GM10248 (cell line): ENCODE results near the gene AIFM3.

Source experiments
- CTCF ChIA-PET: fragments of 300-600 bp; sonication (Branson Sonifier 250); formaldehyde crosslinking; extraction: SDS; loops from one replicate; lab custom pipeline; 2021; ENCODE audit warnings: antibody characterized with exemption; lab: Yijun Ruan, JAX
- POLR2A ChIA-PET: fragments of 350-650 bp; sonication (Branson Sonifier 250); formaldehyde crosslinking; extraction: SDS; loops from one replicate; lab custom pipeline; 2020; ENCODE audit warnings: antibody characterized with exemption; lab: Yijun Ruan, JAX
- DNase-seq: peaks from one replicate; pipeline ENCODE4 v3.0.0; 2012; ENCODE audit errors: extremely low spot score
- TF ChIP-seq, protein P1 (sequence below): IDR thresholded peaks from 2 replicates; pipeline ENCODE4 v1.5.1; 2012; ENCODE audit warnings: mild to moderate bottlenecking, low read depth; ENCODE audit errors: extremely low read depth, missing control alignments, control extremely low read depth

AIFM3 gene

DNA sequence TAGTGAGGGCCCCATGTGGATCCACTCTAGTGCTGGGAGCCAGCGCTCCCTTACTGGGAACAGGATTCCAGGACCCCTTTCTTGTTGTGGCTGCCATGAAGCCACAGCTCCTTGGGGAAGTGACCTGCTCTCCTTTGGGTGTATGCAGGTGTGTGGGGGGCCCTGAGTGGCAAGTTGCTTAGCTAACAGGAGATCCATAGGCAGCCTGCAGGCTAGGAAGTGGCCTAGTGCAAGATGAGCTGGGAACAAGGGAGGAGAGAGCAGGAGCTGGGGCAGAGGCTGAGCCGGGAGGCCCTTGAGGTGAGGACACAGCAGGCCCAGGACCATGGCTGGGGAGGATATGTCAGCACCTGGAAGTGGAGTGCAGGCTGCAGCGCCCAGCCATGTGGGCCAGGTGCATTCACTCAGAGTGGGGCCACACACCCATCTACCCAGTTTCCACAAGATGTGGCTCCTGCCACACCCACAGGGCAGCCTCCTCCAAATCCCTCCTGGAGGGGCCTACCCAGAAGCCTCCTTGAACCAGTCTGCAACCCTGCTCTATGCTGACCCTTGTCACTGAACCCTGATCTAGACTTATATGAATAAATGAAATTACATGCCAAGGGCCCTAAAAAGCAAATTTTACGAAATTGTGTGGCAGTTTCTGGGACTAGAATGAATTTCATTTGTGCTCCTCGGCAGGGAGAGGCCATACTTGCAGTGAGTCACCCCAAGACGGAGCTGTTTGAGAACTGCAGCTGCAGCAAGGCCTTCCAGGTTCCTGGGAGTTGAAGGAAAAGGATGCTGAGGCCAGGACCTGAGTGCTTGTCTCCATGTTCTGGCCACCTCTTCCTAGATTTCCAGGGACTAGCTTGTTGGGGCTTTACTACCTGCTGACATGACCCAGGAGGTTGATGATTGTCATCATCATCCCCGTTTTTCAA, 31.6 kb downstream of the AIFM3 start:
- TF ChIP-seq, protein P1, sequence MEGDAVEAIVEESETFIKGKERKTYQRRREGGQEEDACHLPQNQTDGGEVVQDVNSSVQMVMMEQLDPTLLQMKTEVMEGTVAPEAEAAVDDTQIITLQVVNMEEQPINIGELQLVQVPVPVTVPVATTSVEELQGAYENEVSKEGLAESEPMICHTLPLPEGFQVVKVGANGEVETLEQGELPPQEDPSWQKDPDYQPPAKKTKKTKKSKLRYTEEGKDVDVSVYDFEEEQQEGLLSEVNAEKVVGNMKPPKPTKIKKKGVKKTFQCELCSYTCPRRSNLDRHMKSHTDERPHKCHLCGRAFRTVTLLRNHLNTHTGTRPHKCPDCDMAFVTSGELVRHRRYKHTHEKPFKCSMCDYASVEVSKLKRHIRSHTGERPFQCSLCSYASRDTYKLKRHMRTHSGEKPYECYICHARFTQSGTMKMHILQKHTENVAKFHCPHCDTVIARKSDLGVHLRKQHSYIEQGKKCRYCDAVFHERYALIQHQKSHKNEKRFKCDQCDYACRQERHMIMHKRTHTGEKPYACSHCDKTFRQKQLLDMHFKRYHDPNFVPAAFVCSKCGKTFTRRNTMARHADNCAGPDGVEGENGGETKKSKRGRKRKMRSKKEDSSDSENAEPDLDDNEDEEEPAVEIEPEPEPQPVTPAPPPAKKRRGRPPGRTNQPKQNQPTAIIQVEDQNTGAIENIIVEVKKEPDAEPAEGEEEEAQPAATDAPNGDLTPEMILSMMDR, result no peak
- ChIA-PET POLR2A (no interaction called here), CTCF (interaction anchor here (0.9 to 2.5 kb wide), 2 partner anchors 8 to 17 kb away, joined by 3 to 10 read pairs; partner anchors contain the start of gene LZTR1)
- DNase-seq, result no peak

DNA sequence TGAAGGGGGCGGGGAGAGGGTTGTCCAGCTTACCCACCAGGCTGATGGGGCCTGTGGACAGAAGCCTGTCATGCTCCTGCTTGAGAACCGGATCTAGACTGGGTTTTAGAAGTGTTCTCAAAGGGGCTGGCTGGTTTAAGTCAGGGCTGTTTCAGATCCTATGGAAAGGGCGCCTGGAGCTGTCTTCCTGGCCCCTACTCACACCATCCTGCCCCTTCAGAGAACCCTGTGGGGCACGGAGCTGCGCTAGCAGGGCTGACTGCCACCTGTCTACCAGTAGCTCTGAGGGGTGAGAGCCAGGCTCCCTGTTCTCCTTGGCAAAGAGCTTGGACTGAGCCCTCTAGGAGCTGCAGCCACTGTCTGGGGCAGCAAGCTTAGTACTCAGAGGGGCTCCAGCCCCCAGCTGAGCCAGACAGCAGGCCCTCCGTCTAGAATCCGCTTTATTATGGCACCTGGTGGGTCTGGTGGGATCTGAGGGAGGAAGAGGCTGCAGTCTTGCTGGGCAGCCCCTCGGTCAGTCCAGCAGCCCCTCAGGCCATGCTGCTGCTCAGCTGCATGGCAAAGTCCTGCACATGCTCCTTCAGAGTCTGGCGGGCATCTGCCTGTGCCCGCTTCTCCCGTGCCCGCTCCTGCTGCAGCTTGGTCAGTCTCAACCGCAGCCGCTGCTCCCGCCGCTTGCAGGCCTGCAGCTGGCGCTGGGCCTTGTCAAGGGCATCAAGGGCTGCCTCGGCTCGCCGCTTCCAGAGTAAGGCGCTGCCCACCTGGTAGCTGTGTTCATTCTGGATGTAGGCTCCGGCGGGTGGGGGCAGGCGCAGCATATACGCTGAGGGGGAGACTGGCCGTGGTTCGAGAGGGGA, 32.5 kb downstream of the AIFM3 start:
- POLR2A ChIA-PET, result no interaction called here
- TF ChIP-seq, protein P1, result no peak
- CTCF ChIA-PET, result interaction anchor here (0.9 to 2.5 kb wide), 3 partner anchors 9 to 18 kb away, joined by 3 to 10 read pairs (median 3); partner anchors contain the start of gene LZTR1
- no peak for DNase-seq

DNA sequence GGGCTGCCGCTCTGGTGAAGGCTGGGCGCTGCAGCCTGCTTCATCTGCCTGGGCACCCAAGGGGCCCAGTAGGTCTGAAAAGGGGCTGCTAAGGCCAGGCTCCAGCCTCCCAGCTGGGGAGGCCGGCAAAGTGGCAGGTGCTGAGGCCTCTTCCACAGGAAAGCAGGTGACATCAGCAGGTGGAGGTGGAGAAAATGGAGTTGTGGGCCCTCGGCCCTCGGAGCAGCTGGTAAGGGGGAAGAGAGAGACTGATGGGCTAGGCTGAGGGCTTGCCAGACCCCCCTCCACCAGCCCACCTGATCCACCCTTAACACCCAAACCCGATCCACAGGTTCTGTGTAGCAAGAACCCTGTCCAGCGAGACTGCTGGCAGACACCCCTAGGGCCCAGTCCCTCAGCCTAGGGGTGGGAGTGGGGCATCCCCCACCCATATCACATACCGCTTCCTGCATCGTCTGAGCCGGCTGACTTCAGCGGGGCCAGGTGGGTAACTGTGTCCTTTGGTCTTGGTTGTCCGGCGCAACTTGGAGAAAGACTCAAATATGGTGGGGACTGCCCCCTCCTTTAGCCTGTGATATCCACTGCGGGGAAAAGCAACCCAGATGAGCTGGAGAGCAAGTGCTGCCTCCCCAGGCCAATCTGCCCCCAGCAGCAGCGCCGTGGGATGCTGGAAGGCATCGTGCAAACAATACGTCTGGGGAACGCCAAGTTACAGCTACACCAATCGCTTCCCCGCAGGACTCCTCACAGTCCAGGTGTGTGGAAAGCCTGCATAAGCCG, 33.3 kb downstream of the AIFM3 start:
- ChIA-PET POLR2A (no interaction called here), CTCF (interaction anchor here (0.9 to 2.5 kb wide), 3 partner anchors 10 to 83 kb away, joined by 3 to 10 read pairs (median 3); partner anchors contain the start of genes CRKL and LZTR1)
- DNase-seq, result no peak
- TF ChIP-seq, protein P1, result no peak

DNA sequence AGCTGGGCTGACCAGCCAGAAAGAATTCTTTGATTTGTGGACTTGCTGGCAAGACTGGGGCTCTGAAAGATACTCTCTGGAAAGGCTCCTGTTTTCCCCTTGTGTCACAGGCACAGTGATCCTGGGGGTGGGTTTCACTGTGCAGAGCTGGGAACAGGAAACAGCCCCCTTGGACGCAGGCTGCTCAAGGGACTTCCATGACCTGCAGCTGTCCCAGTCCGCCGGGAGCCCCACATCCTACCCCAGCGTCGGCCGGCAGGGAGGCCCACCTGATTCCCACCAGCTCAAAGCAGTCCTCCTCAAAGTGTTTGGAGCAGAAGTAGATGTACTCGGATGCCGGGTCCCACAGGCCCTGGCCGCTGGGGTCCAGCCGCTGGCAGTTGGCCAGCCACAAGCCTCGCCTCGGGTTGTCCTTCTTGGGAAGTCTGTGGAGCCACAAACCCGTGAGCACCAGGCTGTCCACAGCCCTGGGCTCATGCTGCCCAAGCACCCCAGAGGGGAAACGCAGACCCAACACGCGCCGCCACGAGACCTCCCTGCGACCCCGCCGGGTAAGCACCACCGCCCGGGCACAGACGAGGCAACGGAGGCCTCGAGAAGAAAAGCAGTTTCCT, 34.0 kb downstream of the AIFM3 start:
- CTCF ChIA-PET, result interaction anchor here (0.9 kb wide), 1 partner anchor 84 kb away, joined by 3 read pairs; the partner anchor contains the start of gene CRKL
- DNase-seq, result no peak
- TF ChIP-seq, protein P1, result no peak
- POLR2A ChIA-PET, result no interaction called here

DNA sequence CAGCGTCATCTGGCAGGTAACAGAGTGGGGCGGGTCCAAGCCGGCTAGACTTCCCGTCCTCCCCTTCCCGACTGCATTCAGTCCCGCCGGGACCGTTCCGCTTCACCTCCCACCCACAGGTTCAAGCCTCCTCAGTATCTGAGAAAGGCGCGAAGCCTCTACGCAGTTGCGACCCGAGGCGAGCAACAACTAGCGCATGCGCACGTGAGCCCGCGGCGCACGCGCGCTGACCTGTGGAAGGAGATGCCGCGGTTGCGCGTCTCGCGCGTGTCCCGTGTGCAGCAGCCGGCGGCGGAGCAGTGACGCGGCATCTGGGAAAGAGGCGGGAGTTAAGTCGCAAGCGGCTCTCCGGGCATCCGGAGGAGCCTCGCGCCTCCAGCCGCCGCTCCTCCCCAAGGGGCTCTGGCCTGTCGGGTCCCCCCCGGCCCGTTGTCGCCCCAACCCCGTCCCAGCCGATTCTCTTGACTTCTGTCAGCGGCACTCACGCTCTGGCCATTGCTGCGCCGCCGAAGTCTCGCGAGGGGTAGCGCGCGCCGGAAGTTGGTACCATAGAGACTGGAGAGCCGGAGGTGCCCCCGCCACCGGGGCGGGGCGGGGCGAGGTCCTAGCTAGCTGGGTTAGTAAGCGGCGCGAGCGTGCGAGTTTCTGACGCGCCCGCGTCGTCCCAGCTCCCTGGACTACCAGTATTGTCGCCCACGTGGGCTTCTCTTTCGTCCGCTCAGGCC, 34.7 kb downstream of the AIFM3 start, which contains the start of gene THAP7:
TSS of gene THAP7 (minus strand) at position 518 of the 725 bp plus-strand sequence. CDS start at position 311, 207 bp downstream.
- ChIA-PET POLR2A (interaction anchor here (1.2 to 1.5 kb wide), 2 partner anchors 11 to 20 kb away, joined by 3 to 7 read pairs; partner anchors contain the start of gene LZTR1), CTCF (interaction anchor here (0.9 to 1.5 kb wide), 5 partner anchors 10 to 85 kb away, joined by 3 to 6 read pairs (median 4); partner anchors contain the start of gene CRKL)
- peak; percentile 97 for DNase-seq
- TF ChIP-seq, protein P1, result no peak
